ENCODE data around the gene CDH6. TPM values are rescaled to one million over a fixed set of nuclear protein-coding genes. Genes with fewer than 3 reads are reported as not detected.

The CDH6 gene
- total RNA-seq, 1 donor from 2014 or later = 6.5 TPM

DNA sequence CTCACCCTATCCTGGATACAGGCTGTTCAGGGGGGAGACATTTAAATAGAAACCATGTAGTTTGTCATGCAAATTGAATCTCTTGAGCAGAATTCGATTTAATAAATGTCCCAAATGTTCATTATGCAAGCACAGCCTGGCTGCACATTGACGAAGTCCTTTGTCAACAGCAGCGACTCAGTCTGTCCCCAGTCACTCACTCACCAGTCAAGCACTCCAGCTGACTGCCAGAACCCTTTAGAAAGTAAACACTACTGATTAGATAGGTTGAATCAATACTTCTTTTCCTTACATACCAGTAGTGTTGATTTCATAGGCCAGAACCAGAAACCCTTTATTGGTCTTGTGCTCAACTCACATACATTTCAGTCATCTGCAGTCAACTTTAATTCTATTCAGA lies 27.5 kb downstream of the CDH6 start:
- intact Hi-C loops (cut with DNase I) = no loop called here
- DNase-seq (ENCODE audit: low spot score in 2 of 2) = no peak
- Histone ChIP-seq H3K9me3 (no peaks in the 10 kb centered on the region), H3K36me3 (no peaks in the 10 kb centered on the region), H3K27me3 (no peaks in the 10 kb centered on the region), H3K4me1 (no peaks in the 10 kb centered on the region), H3K4me3 (no peak overlapping the region), H3K27ac (no peak overlapping the region)
- TF ChIP-seq, protein P1, sequence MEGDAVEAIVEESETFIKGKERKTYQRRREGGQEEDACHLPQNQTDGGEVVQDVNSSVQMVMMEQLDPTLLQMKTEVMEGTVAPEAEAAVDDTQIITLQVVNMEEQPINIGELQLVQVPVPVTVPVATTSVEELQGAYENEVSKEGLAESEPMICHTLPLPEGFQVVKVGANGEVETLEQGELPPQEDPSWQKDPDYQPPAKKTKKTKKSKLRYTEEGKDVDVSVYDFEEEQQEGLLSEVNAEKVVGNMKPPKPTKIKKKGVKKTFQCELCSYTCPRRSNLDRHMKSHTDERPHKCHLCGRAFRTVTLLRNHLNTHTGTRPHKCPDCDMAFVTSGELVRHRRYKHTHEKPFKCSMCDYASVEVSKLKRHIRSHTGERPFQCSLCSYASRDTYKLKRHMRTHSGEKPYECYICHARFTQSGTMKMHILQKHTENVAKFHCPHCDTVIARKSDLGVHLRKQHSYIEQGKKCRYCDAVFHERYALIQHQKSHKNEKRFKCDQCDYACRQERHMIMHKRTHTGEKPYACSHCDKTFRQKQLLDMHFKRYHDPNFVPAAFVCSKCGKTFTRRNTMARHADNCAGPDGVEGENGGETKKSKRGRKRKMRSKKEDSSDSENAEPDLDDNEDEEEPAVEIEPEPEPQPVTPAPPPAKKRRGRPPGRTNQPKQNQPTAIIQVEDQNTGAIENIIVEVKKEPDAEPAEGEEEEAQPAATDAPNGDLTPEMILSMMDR (IDR thresholded peaks at IDR 0.05) = no peak

DNA sequence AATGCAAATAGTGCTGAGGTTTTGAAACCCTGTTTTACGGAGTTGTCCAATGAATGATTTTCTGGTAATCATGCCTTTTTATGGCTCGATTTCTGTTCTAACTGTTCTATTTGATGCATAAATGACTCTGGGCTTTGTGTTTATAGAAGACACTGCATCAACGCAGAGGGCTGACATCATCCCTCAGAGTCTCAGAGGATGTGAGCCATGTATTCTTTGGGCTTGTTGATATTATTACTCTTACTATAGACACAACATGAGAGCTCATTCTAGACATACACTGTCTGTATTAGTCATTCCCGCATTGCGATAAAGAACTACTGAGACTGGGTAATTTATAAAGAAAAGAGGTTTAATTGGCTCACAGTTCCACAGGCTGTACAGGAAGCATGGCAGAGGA lies 31.6 kb downstream of the CDH6 start:
- Histone ChIP-seq H3K4me1 (peaks cover 0 to 5% of the 10 kb centered on the region in 2 donors), H3K27me3 (no peaks in the 10 kb centered on the region), H3K36me3 (no peaks in the 10 kb centered on the region), H3K27ac (no peak overlapping the region), H3K9me3 (no peaks in the 10 kb centered on the region), H3K4me3 (no peak overlapping the region)
- intact Hi-C loops (cut with DNase I) = no loop called here
- TF ChIP-seq, protein P1 (IDR thresholded peaks at IDR 0.05) = no peak
- no peak for DNase-seq (ENCODE audit: low spot score in 2 of 2)

DNA sequence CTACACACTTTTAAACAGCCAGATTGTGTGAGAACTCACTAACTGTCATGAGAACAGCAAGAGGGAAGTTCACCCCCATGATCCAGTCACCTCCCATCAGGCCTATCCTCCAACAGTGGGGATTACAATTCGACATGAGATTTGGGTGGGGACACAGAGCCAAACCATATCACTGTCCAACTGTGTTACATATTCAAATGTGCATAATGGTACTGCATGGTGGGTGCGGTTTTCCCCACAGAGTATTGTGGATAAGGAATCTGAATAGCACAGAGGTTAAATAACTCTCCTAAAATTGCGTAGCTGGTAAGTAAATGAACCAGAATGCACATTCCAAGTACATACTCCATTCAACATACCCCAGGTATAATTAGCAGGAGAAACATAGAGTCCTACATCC lies 32.1 kb downstream of the CDH6 start:
- Histone ChIP-seq H3K27me3 (no peaks in the 10 kb centered on the region), H3K27ac (no peak overlapping the region), H3K4me1 (peaks cover 0 to 5% of the 10 kb centered on the region in 2 donors), H3K36me3 (no peaks in the 10 kb centered on the region), H3K4me3 (no peak overlapping the region), H3K9me3 (no peaks in the 10 kb centered on the region)
- DNase-seq (ENCODE audit: low spot score in 2 of 2) = no peak
- intact Hi-C loops (cut with DNase I) = no loop called here
- TF ChIP-seq, protein P1 (IDR thresholded peaks at IDR 0.05) = no peak

DNA sequence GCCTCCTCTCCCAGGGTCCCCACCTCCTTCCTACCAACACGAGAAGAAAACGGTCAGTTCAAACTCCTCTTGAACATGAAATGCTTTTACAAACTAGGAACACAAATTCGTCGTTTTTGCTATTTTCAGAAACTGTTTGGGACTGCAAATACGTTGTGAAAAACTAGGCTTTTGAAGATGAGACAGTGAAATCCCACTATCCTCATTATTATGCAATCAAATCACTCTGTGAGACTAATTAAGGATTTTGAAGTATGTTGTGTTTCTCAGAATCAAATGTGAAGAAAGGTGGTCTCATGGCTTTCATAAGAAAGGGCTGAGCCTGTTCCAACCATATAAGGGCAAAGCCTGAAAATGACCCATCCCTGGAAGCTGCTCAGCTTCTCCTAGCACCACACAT lies 33.2 kb downstream of the CDH6 start:
- Histone ChIP-seq H3K4me3 (no peak overlapping the region), H3K27me3 (no peaks in the 10 kb centered on the region), H3K36me3 (no peaks in the 10 kb centered on the region), H3K27ac (no peak overlapping the region), H3K9me3 (no peaks in the 10 kb centered on the region), H3K4me1 (peaks cover 2 to 13% of the 10 kb centered on the region in 2 donors)
- intact Hi-C loops (cut with DNase I) = no loop called here
- DNase-seq (ENCODE audit: low spot score in 2 of 2) = no peak
- TF ChIP-seq, protein P1 (IDR thresholded peaks at IDR 0.05) = no peak

DNA sequence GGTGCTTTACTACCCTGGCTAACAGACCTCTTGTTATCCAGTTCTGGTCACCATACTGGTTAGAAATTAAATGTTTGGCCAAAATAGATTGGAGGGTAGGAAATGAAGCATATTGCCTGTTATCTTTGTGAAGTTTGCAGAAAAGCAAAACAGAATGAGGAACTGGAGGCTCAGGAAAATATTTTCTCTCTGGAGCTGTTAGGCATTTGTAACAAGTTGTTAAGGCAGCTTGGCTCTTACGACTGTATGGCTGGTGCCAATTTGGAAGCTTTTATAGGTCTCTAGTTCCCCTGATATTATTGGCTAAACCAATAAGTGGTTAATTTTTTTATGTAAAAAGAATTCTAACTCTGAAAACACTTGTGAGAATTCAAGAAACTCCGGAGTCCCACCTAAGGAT lies 35.8 kb downstream of the CDH6 start:
- no peaks in the 10 kb centered on the region for H3K27me3 ChIP-seq
- no peak overlapping the region for H3K27ac ChIP-seq
- intact Hi-C loops (cut with DNase I) = no loop called here
- TF ChIP-seq, protein P1 (IDR thresholded peaks at IDR 0.05) = no peak
- H3K9me3 ChIP-seq = no peaks in the 10 kb centered on the region
- H3K4me3 ChIP-seq = no peak overlapping the region
- no peak for DNase-seq (ENCODE audit: low spot score in 2 of 2)
- no peaks in the 10 kb centered on the region for H3K36me3 ChIP-seq
- H3K4me1 ChIP-seq = peaks cover 6 to 16% of the 10 kb centered on the region in 2 donors

DNA sequence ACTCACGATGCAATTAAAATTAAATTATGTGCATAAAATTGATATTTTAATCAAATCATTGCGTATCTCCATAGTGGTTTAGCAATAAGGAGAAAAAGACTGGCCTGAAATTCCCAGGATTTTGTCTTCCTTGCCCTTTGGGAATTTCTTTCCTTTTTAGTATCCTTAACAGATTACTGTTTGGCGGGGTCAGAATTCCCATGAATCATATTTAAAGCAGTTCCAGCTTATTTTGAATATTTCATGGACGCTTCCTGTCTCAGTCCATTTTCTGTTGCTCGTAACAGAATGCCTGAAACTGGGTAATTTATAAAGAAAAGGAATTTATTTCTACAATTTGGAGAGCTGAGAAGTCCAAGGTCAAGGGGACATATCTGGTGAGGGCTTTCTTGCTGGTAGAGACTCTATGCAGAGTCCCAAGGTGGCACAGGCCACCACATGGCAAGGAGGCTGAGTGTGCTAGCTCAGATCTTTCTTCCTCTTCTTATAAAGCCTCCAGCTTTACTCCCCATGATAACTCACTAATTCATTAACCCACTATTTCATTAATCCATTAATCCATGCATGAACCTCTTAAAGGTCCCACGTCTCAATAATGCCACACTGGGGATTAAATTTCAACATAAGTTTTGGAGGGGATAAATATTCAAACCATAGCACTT lies 37.8 kb downstream of the CDH6 start:
- Histone ChIP-seq H3K27ac (peak overlapping the region; percentile 21 to 65), H3K9me3 (no peaks in the 10 kb centered on the region), H3K4me1 (peaks cover 6 to 16% of the 10 kb centered on the region in 2 donors), H3K4me3 (no peak overlapping the region), H3K36me3 (no peaks in the 10 kb centered on the region), H3K27me3 (no peaks in the 10 kb centered on the region)
- intact Hi-C loops (cut with DNase I) = no loop called here
- no peak for DNase-seq (ENCODE audit: low spot score in 2 of 2)
- TF ChIP-seq, protein P1 (IDR thresholded peaks at IDR 0.05) = no peak
